ENCODE measurements around the gene MT1E. TPM values are rescaled to one million over a fixed set of nuclear protein-coding genes. Genes with fewer than 3 reads are reported as not detected.

The MT1E gene
- total and polyA plus RNA-seq, 5 experiments from 2014 or later, result 1.3 to 21.9 (median 7.1) TPM

GRCh38 chr16:56608043-56608875, 17.3 kb upstream of the MT1E start, which contains the start of gene MT2A:
MT2A (plus strand) TSS chr16:56608584; CDS start chr16:56608656, 72 bp downstream.
- no peaks in the 10 kb centered on the region for H3K9me3 Mint-ChIP-seq
- H3K4me3 Mint-ChIP-seq, result peak within 1 kb of the TSS; percentile 86 to 100 (median 96)
- H3K4me1 Mint-ChIP-seq, result peaks cover 30 to 59% (median 54%) of the 10 kb centered on the region in 4 donors
- peak; percentile 74 to 89 (median 80) for DNase-seq
- POLR2A ChIA-PET, result interaction anchor here (0.5 to 5.6 kb wide), 19 partner anchors 8 to 667 kb away, joined by 3 to 50 read pairs (median 6); partner anchors contain the start of genes BBS2, HERPUD1, MT1A and MT1E
- ATAC-seq, result peak; percentile 72 to 89
- H3K27ac Mint-ChIP-seq, result peak within 1 kb of the TSS; percentile 91 to 99 (median 96)
- H3K36me3 Mint-ChIP-seq, result no peaks in the 10 kb centered on the region
- H3K27me3 Mint-ChIP-seq, result no peaks in the 10 kb centered on the region

- H3K4me3 Mint-ChIP-seq, result peak overlapping the region; percentile 86 to 100 (median 96)
- DNase-seq (peak in 1 of 10 donors; percentile 16), ATAC-seq (peak in 1 of 2 donors; percentile 9)
- peak overlapping the region; percentile 87 to 99 (median 96) for H3K27ac Mint-ChIP-seq
- no peaks in the 10 kb centered on the region for H3K27me3 Mint-ChIP-seq
- POLR2A ChIA-PET, result interaction anchor here (0.6 to 5.6 kb wide), 18 partner anchors 8 to 666 kb away, joined by 3 to 50 read pairs (median 6); partner anchors contain the start of genes BBS2, HERPUD1, MT1A and MT1E
- H3K9me3 Mint-ChIP-seq, result no peaks in the 10 kb centered on the region
- peaks cover 30 to 61% (median 54%) of the 10 kb centered on the region in 4 donors for H3K4me1 Mint-ChIP-seq
- no peaks in the 10 kb centered on the region for H3K36me3 Mint-ChIP-seq
Measured at GRCh38 chr16:56608876-56609462, 16.6 kb upstream of the MT1E start.

GRCh38 chr16:56609463-56609921, 16.1 kb upstream of the MT1E start:
- ATAC-seq (peak; percentile 35 to 48), DNase-seq (peak; percentile 51 to 89 (median 74))
- POLR2A ChIA-PET, result interaction anchor here (1.6 to 5.6 kb wide), 7 partner anchors 9 to 100 kb away, joined by 4 to 50 read pairs (median 21); partner anchors contain the start of genes MT1E and MT1X
- H3K27me3 Mint-ChIP-seq, result no peaks in the 10 kb centered on the region
- peak overlapping the region; percentile 87 to 99 (median 96) for H3K27ac Mint-ChIP-seq
- H3K4me1 Mint-ChIP-seq, result peaks cover 30 to 64% (median 54%) of the 10 kb centered on the region in 4 donors
- H3K36me3 Mint-ChIP-seq, result no peaks in the 10 kb centered on the region
- peak overlapping the region; percentile 86 to 100 (median 96) for H3K4me3 Mint-ChIP-seq
- no peaks in the 10 kb centered on the region for H3K9me3 Mint-ChIP-seq

- DNase-seq (peak; percentile 40 to 83 (median 71)), ATAC-seq (peak; percentile 39 to 79)
- peak overlapping the region; percentile 86 to 100 (median 96) for H3K4me3 Mint-ChIP-seq
- no peaks in the 10 kb centered on the region for H3K27me3 Mint-ChIP-seq
- H3K9me3 Mint-ChIP-seq, result no peaks in the 10 kb centered on the region
- no peaks in the 10 kb centered on the region for H3K36me3 Mint-ChIP-seq
- peaks cover 30 to 68% (median 53%) of the 10 kb centered on the region in 4 donors for H3K4me1 Mint-ChIP-seq
- H3K27ac Mint-ChIP-seq, result peak overlapping the region; percentile 87 to 99 (median 96)
- POLR2A ChIA-PET, result interaction anchor here (0.7 to 5.6 kb wide), 9 partner anchors 13 to 99 kb away, joined by 3 to 50 read pairs (median 9); partner anchors contain the start of gene MT1E
Measured at GRCh38 chr16:56610017-56610608, 15.5 kb upstream of the MT1E start.

GRCh38 chr16:56610609-56611111, 14.9 kb upstream of the MT1E start:
- Mint-ChIP-seq H3K36me3 (no peaks in the 10 kb centered on the region), H3K9me3 (no peaks in the 10 kb centered on the region), H3K27ac (peak overlapping the region; percentile 87 to 99 (median 96)), H3K27me3 (no peaks in the 10 kb centered on the region), H3K4me3 (peak overlapping the region; percentile 68 to 100 (median 96)), H3K4me1 (peaks cover 30 to 68% (median 53%) of the 10 kb centered on the region in 4 donors)
- peak; percentile 1 to 36 for ATAC-seq
- DNase-seq, result no peak
- POLR2A ChIA-PET, result interaction anchor here (0.7 to 5.6 kb wide), 7 partner anchors 13 to 99 kb away, joined by 3 to 50 read pairs (median 3); partner anchors contain the start of gene MT1E

GRCh38 chr16:56611281-56611833, 14.2 kb upstream of the MT1E start:
- ATAC-seq (no peak), DNase-seq (no peak)
- peak overlapping the region; percentile 87 to 99 (median 96) for H3K27ac Mint-ChIP-seq
- peaks cover 30 to 61% (median 48%) of the 10 kb centered on the region in 4 donors for H3K4me1 Mint-ChIP-seq
- no peaks in the 10 kb centered on the region for H3K9me3 Mint-ChIP-seq
- H3K4me3 Mint-ChIP-seq, result peak overlapping the region in 8 of 10 donors; percentile 4 to 100 (median 66)
- H3K27me3 Mint-ChIP-seq, result no peaks in the 10 kb centered on the region
- no peaks in the 10 kb centered on the region for H3K36me3 Mint-ChIP-seq
- POLR2A ChIA-PET, result interaction anchor here (0.8 to 5.6 kb wide), 4 partner anchors 12 to 35 kb away, joined by 3 to 50 read pairs (median 13); partner anchors contain the start of gene MT1E

GRCh38 chr16:56613706-56614105, 11.9 kb upstream of the MT1E start:
- Mint-ChIP-seq H3K9me3 (no peaks in the 10 kb centered on the region), H3K4me1 (peaks cover 22 to 49% (median 41%) of the 10 kb centered on the region in 4 donors), H3K4me3 (no peak overlapping the region), H3K36me3 (no peaks in the 10 kb centered on the region), H3K27ac (no peak overlapping the region), H3K27me3 (peaks cover 0 to 7% (median 0%) of the 10 kb centered on the region in 5 donors)
- DNase-seq (no peak), ATAC-seq (no peak)
- POLR2A ChIA-PET, result no interaction called here

- H3K4me1 Mint-ChIP-seq, result peaks cover 16 to 41% (median 33%) of the 10 kb centered on the region in 4 donors
- H3K27me3 Mint-ChIP-seq, result peaks cover 0 to 12% (median 0%) of the 10 kb centered on the region in 5 donors
- no peaks in the 10 kb centered on the region for H3K9me3 Mint-ChIP-seq
- no peak for ATAC-seq
- peak overlapping the region in 1 of 10 donors; percentile 23 for H3K27ac Mint-ChIP-seq
- H3K4me3 Mint-ChIP-seq, result no peak overlapping the region
- no peaks in the 10 kb centered on the region for H3K36me3 Mint-ChIP-seq
- POLR2A ChIA-PET, result no interaction called here
- no peak for DNase-seq
Measured at GRCh38 chr16:56614549-56614991, 11.0 kb upstream of the MT1E start.

- Mint-ChIP-seq H3K9me3 (no peaks in the 10 kb centered on the region), H3K36me3 (no peaks in the 10 kb centered on the region), H3K4me3 (no peak overlapping the region), H3K4me1 (peaks cover 13 to 33% (median 26%) of the 10 kb centered on the region in 4 donors), H3K27me3 (peaks cover 0 to 12% (median 0%) of the 10 kb centered on the region in 5 donors), H3K27ac (no peak overlapping the region)
- ATAC-seq (no peak), DNase-seq (no peak)
- POLR2A ChIA-PET, result interaction anchor here (1.8 kb wide), 1 partner anchor 9 kb away, joined by 5 read pairs; no protein-coding TSS in a partner anchor
Measured at GRCh38 chr16:56615353-56615752, 10.2 kb upstream of the MT1E start.

GRCh38 chr16:56616608-56617211, 8.9 kb upstream of the MT1E start:
- POLR2A ChIA-PET, result interaction anchor here (0.6 to 1.8 kb wide), 7 partner anchors 8 to 81 kb away, joined by 3 to 7 read pairs (median 4); partner anchors contain the start of gene MT2A
- peaks cover 0 to 12% (median 0%) of the 10 kb centered on the region in 5 donors for H3K27me3 Mint-ChIP-seq
- H3K36me3 Mint-ChIP-seq, result no peaks in the 10 kb centered on the region
- peaks cover 5 to 20% (median 13%) of the 10 kb centered on the region in 4 donors for H3K4me1 Mint-ChIP-seq
- peak overlapping the region in 9 of 10 donors; percentile 61 to 80 (median 74) for H3K4me3 Mint-ChIP-seq
- peak overlapping the region in 3 of 10 donors; percentile 8 to 57 (median 38) for H3K27ac Mint-ChIP-seq
- no peaks in the 10 kb centered on the region for H3K9me3 Mint-ChIP-seq
- no peak for DNase-seq
- peak in 1 of 2 donors; percentile 18 for ATAC-seq
